Mammary epithelial cell (primary cell): ENCODE data around the gene IFT122.

Experiments used
- CTCF ChIP-seq, 2 donors: IDR thresholded peaks in 1 of 2; conservative IDR thresholded peaks in 1 of 2; 2 replicates each; pipeline ENCODE4 v1.5.1; 2011 to 2012; ENCODE audit warnings: inconsistent platforms in 2 of 2, low read length in 2 of 2, mild to moderate bottlenecking in 2 of 2, control low read depth in 1 of 2, low read depth in 1 of 2; ENCODE audit not compliant: insufficient read depth in 1 of 2; ENCODE audit errors: extremely low read depth in 1 of 2
- EZH2 ChIP-seq: IDR thresholded peaks from 2 replicates; pipeline ENCODE4 v1.6.1; 2012; ENCODE audit warnings: low read length, inconsistent platforms, borderline replicate concordance

GRCh38 chr3:129402616-129403015, 37.4 kb upstream of the IFT122 start:
- TF ChIP-seq EZH2 (no peak), CTCF (conservative IDR thresholded peaks at IDR 0.05 in 1 of 2, IDR thresholded peaks at IDR 0.05 in 1 of 2; ENCODE audit: extremely low read depth in 1 of 2, insufficient read depth in 1 of 2, low read depth in 1 of 2, low read length in 2 of 2) (no peak)
